ENCODE data around the gene EXOC7. TPM values are rescaled to one million over a fixed set of nuclear protein-coding genes. Genes with fewer than 3 reads are reported as not detected.

Gene EXOC7
- total and polyA plus RNA-seq, 5 experiments from 2014 or later, result 46.0 to 210 (median 62.6) TPM

DNA sequence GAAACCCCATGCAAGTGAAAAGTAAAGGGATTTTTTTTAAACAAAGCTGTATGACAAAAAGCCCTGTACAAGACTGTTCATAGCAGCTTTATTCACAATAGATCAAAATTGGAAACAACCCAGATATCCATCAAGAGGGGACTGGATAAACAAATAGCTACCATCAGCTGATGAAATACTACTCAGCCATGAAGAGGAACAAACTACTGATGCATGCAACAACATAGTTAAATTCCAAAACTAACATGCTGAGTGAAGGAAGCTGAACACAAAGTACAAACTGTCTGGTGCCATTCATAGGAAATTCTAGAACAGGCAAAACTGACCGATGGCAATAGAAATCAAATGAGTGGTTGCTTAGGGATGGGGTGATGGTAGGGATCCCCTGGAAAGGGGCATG, 22.3 kb upstream of the EXOC7 start:
- POLR2A ChIA-PET, result interaction anchor here (0.6 to 14.8 kb wide), 14 partner anchors 9 to 173 kb away, joined by 3 to 152 read pairs (median 7); partner anchors contain the start of genes FOXJ1 and UBALD2
- H3K36me3 Mint-ChIP-seq, result no peaks in the 10 kb centered on the region
- H3K4me3 Mint-ChIP-seq, result peak overlapping the region in 1 of 10 donors; percentile 4
- no peak for DNase-seq
- H3K27me3 Mint-ChIP-seq, result no peaks in the 10 kb centered on the region
- peak overlapping the region in 9 of 10 donors; percentile 56 to 92 (median 89) for H3K27ac Mint-ChIP-seq
- H3K4me1 Mint-ChIP-seq, result peaks cover 24 to 45% (median 36%) of the 10 kb centered on the region in 4 donors
- ATAC-seq, result no peak
- no peaks in the 10 kb centered on the region for H3K9me3 Mint-ChIP-seq

DNA sequence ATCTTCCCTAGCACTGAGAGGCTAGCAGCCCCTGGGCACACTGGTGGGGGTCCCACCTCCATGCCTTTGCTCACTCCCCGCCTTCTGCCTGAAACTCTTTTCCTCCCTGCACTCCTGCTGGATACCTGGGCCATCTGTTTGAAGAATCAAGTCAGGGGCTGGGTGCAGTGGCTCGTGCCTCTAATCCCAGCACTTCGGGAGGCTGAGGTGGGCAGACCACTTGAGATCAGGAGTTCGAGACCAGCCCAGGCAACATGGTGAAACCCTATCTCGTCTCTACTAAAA, 21.7 kb upstream of the EXOC7 start:
- Mint-ChIP-seq H3K4me1 (peaks cover 21 to 44% (median 35%) of the 10 kb centered on the region in 4 donors), H3K27me3 (no peaks in the 10 kb centered on the region), H3K9me3 (no peaks in the 10 kb centered on the region), H3K4me3 (no peak overlapping the region), H3K36me3 (no peaks in the 10 kb centered on the region), H3K27ac (peak overlapping the region in 7 of 10 donors; percentile 35 to 83 (median 68))
- ATAC-seq, result no peak
- POLR2A ChIA-PET, result interaction anchor here (1.2 to 14.8 kb wide), 8 partner anchors 19 to 155 kb away, joined by 3 to 152 read pairs (median 28); no protein-coding TSS in a partner anchor
- DNase-seq, result no peak

DNA sequence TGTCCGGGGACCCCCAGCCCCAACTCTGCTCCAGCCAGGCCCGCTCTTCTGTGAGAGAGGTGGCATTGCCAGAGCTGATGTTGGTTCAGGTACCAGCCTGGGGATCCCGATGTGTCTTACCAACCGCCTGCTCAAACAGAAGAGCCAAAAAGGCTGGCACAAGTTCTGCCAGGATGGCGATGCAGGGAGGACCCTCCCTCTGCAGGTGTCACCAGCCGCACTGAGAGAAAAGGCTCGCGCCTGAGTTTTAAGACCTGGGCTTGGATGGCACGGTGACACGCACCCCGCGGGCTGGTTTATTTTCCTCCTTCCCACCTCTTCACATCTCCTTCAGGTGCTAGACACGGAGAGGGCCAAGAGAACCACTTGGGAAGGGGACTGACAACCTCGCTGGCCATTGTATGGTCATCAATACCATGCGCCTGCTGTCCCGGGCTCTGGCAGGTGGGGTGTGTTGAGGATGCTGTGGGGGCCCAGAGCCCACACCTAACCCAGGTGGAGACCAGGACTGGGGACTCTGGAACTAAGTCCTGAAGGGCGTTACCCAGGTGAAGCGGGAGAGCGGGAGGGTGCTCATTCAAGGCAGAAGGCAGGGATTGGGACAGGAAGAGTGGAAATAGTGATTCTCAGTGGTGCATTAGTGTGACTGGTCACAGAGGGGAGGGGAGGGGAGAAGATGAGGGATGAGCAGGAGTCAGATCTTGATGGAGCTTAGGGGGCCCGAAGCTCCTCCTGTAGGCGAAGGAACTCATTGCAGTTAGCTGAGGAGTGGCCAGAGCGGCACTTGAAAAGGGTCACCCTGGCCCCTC, 21.2 kb upstream of the EXOC7 start:
- DNase-seq (no peak), ATAC-seq (no peak)
- Mint-ChIP-seq H3K4me3 (peak overlapping the region in 1 of 10 donors; percentile 45), H3K4me1 (peaks cover 21 to 44% (median 35%) of the 10 kb centered on the region in 4 donors), H3K27me3 (no peaks in the 10 kb centered on the region), H3K9me3 (no peaks in the 10 kb centered on the region), H3K27ac (peak overlapping the region in 9 of 10 donors; percentile 9 to 83 (median 57)), H3K36me3 (no peaks in the 10 kb centered on the region)
- POLR2A ChIA-PET, result interaction anchor here (1.2 to 14.8 kb wide), 6 partner anchors 10 to 155 kb away, joined by 3 to 152 read pairs (median 72); no protein-coding TSS in a partner anchor

DNA sequence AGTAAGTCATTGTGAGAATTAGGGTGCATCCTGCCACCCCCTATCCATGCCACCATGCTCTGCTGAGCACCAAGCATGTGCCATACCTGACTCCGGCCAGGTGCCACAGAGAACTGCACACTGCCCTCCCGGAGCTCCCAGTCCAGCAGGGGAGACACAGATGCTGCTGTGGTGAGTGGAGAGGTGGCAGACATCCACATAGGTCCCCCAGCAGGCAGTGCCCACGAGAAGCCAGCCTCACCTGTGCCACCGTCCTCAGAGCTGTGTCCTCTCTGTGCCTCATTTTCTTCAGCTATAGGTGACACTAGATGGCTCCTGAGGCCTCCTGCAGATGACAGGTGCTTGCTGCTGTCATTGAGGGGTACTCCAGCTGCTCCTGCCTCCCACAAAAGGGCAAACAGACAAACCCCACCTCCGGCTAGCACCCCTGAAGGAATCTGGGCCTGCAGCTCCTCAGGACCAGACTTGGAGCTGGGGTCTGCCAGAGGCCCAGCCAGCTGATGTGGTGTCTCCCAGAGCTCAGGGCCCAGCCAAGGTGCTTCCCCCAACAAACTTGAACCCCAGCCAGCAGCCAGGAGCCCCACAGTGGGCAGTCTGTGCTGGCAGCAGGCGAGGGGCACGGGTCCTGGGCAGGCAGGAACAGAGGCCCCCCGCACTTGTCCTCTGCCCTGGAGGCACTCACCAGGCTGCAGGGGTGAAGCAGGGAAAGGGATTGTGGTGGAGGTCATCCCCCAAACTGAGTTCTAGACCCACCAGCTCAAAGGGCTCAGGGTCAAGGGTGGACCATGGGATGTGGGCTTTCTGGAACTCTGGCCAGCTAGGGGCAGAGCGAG, 20.4 kb upstream of the EXOC7 start:
- H3K27me3 Mint-ChIP-seq, result no peaks in the 10 kb centered on the region
- no peak for DNase-seq
- H3K4me3 Mint-ChIP-seq, result peak overlapping the region in 5 of 10 donors; percentile 18 to 77 (median 39)
- H3K9me3 Mint-ChIP-seq, result no peaks in the 10 kb centered on the region
- POLR2A ChIA-PET, result interaction anchor here (0.6 to 14.8 kb wide), 11 partner anchors 11 to 395 kb away, joined by 3 to 152 read pairs (median 3); partner anchors contain the start of gene UBALD2
- H3K4me1 Mint-ChIP-seq, result peaks cover 21 to 44% (median 35%) of the 10 kb centered on the region in 4 donors
- peak in 1 of 2 donors; percentile 19 for ATAC-seq
- no peaks in the 10 kb centered on the region for H3K36me3 Mint-ChIP-seq
- peak overlapping the region; percentile 36 to 90 (median 72) for H3K27ac Mint-ChIP-seq

DNA sequence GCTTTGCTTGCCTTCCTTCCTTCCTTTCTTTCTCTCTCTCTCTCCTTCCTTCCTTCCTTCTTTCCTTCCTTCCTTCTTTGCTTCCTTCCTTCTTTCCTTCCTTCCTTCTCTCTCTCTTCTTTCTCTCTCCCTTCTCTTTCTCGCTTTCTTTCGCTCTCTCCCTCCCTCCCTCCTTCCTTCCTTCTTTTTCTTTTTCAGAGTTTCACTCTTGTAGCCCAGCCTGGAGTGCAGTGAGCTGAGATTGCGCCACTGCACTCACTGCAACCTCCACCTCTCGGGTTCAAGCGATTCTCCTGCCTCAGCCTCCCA, 19.6 kb upstream of the EXOC7 start:
- ATAC-seq, result no peak
- no peaks in the 10 kb centered on the region for H3K27me3 Mint-ChIP-seq
- peak overlapping the region in 9 of 10 donors; percentile 66 to 90 (median 75) for H3K27ac Mint-ChIP-seq
- no peak for DNase-seq
- H3K9me3 Mint-ChIP-seq, result no peaks in the 10 kb centered on the region
- peaks cover 21 to 44% (median 35%) of the 10 kb centered on the region in 4 donors for H3K4me1 Mint-ChIP-seq
- POLR2A ChIA-PET, result interaction anchor here (0.6 to 14.8 kb wide), 11 partner anchors 9 to 395 kb away, joined by 3 to 152 read pairs (median 5); no protein-coding TSS in a partner anchor
- H3K36me3 Mint-ChIP-seq, result no peaks in the 10 kb centered on the region
- peak overlapping the region in 8 of 10 donors; percentile 29 to 77 (median 66) for H3K4me3 Mint-ChIP-seq

DNA sequence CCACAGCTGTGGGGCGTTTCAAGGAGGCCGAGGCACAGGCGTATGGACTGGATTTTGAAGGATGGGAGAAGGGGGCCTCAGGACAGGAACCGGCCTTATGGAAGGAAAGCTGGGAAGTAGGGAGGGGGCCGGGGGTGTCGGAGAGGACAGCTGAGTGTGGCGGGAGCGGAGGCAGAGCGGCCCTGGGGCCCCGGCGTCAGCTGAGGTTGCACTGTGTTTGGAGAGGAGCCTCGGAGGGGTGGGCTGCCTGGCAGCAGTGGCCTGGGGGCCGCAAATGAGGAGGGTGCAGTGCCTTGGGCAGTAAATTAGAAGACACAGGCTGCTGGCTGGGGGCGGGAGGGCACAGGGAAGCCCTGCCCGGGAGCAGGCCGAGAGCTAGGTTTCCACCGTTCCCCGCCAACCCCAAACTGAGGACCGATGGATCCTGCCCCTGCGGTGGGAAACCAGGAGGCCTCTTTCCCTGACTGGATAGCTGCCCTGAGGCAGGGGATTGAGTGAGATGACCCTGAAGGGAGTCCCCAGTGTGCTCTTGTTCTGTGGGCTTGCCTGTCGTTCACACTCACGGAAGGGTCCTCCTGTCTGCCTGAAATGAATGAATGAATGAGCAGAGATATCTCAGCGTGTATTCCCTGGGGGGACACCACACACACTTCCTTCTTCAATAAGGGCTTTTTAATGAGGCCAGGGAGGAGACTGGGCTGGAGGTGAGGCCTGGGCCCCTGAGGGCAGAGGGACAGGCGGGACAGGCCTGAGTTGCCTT, 19.0 kb upstream of the EXOC7 start:
- POLR2A ChIA-PET, result interaction anchor here (0.5 to 14.8 kb wide), 12 partner anchors 10 to 175 kb away, joined by 3 to 152 read pairs (median 6); no protein-coding TSS in a partner anchor
- Mint-ChIP-seq H3K9me3 (no peaks in the 10 kb centered on the region), H3K4me1 (peaks cover 21 to 44% (median 35%) of the 10 kb centered on the region in 4 donors), H3K27ac (peak overlapping the region; percentile 46 to 90 (median 78)), H3K4me3 (peak overlapping the region; percentile 45 to 78 (median 67)), H3K36me3 (no peaks in the 10 kb centered on the region), H3K27me3 (no peaks in the 10 kb centered on the region)
- ATAC-seq, result no peak
- DNase-seq, result no peak

DNA sequence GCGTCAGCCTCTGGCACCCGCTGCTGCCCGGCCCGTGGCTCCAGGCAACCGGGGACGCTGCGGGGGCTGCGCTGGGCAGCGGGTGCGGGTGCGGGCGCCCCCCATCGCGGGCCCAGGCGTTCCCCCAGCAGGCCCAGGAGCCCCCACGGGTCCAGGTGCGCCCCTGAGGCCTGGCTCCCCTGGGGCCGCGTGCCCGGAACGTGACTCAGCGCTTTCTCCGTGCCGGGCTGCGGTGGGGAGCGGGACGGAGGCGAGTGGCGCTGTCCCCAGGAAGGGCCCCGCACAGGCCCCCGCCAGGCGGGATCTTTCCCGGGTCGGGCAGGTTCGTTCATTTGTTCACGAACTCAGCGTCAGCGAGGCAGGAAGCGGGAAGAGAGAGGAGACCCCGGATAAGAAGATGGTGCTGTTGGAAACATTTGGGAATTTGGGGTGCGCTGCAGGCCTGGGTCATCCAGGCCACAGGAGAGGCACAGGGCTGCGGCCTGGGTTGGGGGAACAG, 18.4 kb upstream of the EXOC7 start:
- peak; percentile 13 to 37 for ATAC-seq
- Mint-ChIP-seq H3K36me3 (no peaks in the 10 kb centered on the region), H3K27me3 (no peaks in the 10 kb centered on the region), H3K4me1 (peaks cover 18 to 40% (median 31%) of the 10 kb centered on the region in 4 donors), H3K27ac (peak overlapping the region in 8 of 10 donors; percentile 46 to 90 (median 80)), H3K4me3 (peak overlapping the region; percentile 28 to 78 (median 63)), H3K9me3 (no peaks in the 10 kb centered on the region)
- POLR2A ChIA-PET, result interaction anchor here (0.5 to 14.8 kb wide), 13 partner anchors 11 to 176 kb away, joined by 3 to 152 read pairs (median 7); partner anchors contain the start of gene FOXJ1
- no peak for DNase-seq

DNA sequence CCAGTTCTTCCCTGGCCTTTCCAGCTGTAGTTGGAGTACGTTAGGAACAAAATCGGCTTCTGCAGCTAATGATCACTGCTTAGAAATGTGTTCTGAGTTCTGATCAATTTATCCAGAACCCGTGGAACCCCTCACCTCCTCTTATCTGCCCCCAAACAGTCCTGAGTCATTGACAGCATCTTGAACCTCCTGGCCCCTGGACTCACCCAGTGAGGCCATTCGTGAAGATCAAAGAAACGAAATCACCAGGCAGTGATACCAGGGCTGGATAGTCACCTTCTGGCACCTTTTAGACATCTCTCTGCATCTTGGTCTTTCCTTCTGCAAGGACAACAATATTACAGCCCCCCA, 17.0 kb upstream of the EXOC7 start:
- Mint-ChIP-seq H3K4me3 (peak overlapping the region in 5 of 10 donors; percentile 30 to 70 (median 41)), H3K4me1 (peaks cover 9 to 28% (median 18%) of the 10 kb centered on the region in 4 donors), H3K36me3 (no peaks in the 10 kb centered on the region), H3K27ac (peak overlapping the region in 5 of 10 donors; percentile 16 to 86 (median 43)), H3K9me3 (no peaks in the 10 kb centered on the region), H3K27me3 (no peaks in the 10 kb centered on the region)
- DNase-seq (no peak), ATAC-seq (no peak)
- POLR2A ChIA-PET, result interaction anchor here (0.8 to 14.8 kb wide), 8 partner anchors 12 to 159 kb away, joined by 3 to 152 read pairs (median 8); no protein-coding TSS in a partner anchor

DNA sequence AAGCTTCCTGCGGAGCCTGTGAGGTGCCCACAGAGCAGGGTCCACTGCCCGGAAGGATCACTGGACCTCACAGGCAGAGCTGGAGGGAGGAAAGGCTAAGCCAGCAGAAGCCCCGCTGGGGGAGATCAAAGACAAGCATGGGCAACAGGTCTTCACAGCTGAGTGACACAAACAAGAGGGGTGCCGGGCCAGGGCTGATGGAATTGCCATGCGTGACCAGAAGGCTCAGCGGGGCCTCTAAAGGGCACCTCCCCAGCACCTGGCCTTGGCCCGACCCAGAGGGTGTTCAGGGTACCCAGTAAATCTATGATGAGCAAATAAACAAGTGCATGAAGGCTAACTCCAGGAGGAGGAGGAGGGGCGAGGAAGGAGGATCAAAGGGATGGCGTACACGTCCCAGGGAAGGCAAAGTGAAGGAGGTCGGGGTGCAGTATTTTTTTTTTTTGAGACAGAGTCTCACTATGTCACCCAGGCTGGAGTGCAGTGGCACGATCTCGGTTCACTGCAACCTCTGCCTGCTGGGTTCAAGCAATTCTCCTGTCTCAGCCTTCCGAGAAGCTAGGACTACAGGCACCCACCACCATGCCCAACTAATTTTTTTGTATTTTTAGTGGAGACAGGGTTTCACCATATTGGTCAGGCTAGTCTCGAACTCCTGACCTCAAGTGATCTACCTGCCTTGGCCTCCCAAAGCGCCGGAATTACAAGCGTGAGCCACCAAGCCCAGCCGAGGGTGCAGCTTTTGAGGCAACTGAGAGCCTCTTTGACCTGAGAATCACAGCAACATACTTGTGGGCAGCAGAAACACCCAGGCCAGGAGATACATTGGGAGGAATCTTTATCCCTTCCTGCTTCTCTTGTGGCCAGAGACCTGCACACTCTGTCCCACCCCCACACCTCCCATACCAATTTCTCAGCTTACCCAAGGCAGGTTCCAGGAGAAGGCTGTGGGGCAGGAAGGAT, 16.1 kb upstream of the EXOC7 start:
- H3K9me3 Mint-ChIP-seq, result no peaks in the 10 kb centered on the region
- H3K4me3 Mint-ChIP-seq, result peak overlapping the region in 3 of 10 donors; percentile 24 to 26 (median 26)
- no peak for DNase-seq
- POLR2A ChIA-PET, result interaction anchor here (0.8 to 14.8 kb wide), 6 partner anchors 15 to 160 kb away, joined by 3 to 152 read pairs (median 58); partner anchors contain the start of gene ZACN
- H3K4me1 Mint-ChIP-seq, result peaks cover 6 to 22% (median 17%) of the 10 kb centered on the region in 4 donors
- no peak for ATAC-seq
- peak overlapping the region in 2 of 10 donors; percentile 11 to 70 for H3K27ac Mint-ChIP-seq
- H3K27me3 Mint-ChIP-seq, result no peaks in the 10 kb centered on the region
- no peaks in the 10 kb centered on the region for H3K36me3 Mint-ChIP-seq

DNA sequence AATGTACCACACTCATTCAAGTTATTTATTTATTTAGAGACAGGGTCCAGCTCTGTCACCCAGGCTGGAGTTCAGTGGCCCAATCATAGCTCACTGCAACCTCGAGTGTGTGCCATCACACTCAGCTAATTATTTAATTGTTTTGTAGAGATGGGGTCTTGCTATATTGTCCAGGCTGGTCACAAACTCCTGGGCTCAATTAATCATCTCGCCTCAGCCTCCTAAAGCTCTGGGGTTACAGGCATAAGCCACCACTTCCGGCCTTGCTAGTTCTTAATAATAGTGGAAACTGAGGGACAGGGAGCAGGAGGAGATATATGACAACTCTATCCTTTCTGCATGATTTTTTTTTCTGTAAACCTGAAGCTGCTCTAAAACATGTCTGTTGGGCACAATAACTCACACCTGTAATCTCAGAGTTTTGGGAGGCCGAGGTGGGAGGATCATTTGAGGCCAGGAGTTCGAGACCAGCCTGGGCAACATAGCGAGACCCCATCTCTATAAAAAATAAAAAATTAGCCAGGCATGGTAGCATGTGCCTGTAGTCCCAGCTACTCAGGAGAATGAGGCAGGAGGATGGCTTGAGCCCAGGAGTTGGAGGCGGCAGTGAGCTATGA, 11.7 kb upstream of the EXOC7 start:
- ATAC-seq (no peak), DNase-seq (no peak)
- Mint-ChIP-seq H3K4me1 (no peaks in the 10 kb centered on the region), H3K4me3 (no peak overlapping the region), H3K9me3 (peaks cover 0 to 3% (median 0%) of the 10 kb centered on the region in 9 donors), H3K27me3 (no peaks in the 10 kb centered on the region), H3K27ac (no peak overlapping the region), H3K36me3 (no peaks in the 10 kb centered on the region)
- POLR2A ChIA-PET, result interaction anchor here (0.5 to 0.8 kb wide), 3 partner anchors 153 to 182 kb away, joined by 3 read pairs; no protein-coding TSS in a partner anchor
